ENCODE measurements around the gene ANO2. TPM values are rescaled to one million over a fixed set of nuclear protein-coding genes. Genes with fewer than 3 reads are reported as not detected.

Gene ANO2
- total and polyA plus RNA-seq, 2 donors (not counting 3 experiments of a cell fraction or from before 2014, with no cell fraction given), result 15.4 to 65.0 TPM

GRCh38 chr12:5523396-5524115 is 421.5 kb downstream of the ANO2 start:
- Histone ChIP-seq H3K9me1 (replicated peaks; ENCODE audit: control insufficient read depth, extremely low read depth, insufficient read depth, low read length) (no peaks in the 10 kb centered on the region), H3K36me3 (ENCODE audit: control insufficient read depth in 2 of 2, extremely low read depth in 1 of 2, insufficient read depth in 2 of 2, low read length in 2 of 2) (no peaks in the 10 kb centered on the region), H3K9ac (replicated peaks; ENCODE audit: extremely low read depth, insufficient read depth, low read length) (no peak overlapping the region), H3K27me3 (ENCODE audit: control insufficient read depth in 2 of 2, insufficient read depth in 2 of 2, low read length in 2 of 2) (peaks cover 2 to 5% of the 10 kb centered on the region in 2 experiments), H3K4me1 (ENCODE audit: control insufficient read depth, extremely low read depth, insufficient read depth, low read length) (no peaks in the 10 kb centered on the region), H3K27ac (ENCODE audit: insufficient read depth, low read depth, low read length) (no peak overlapping the region), H3K4me2 (ENCODE audit: insufficient read depth, low read length) (no peak overlapping the region), H3K79me2 (ENCODE audit: control insufficient read depth, insufficient read depth, low read length) (no peaks in the 10 kb centered on the region), H3K4me3 (replicated peaks in 1 of 3; ENCODE audit: insufficient read depth in 1 of 3, low read depth in 1 of 3, low read length in 3 of 3) (no peak overlapping the region), H4K20me1 (replicated peaks; ENCODE audit: control insufficient read depth, extremely low read depth, insufficient read depth, low read length) (no peaks in the 10 kb centered on the region), H2AFZ (ENCODE audit: low read depth, low read length) (no peak overlapping the region), H3K9me3 (replicated peaks; ENCODE audit: control insufficient read depth, insufficient read depth, low read length) (no peaks in the 10 kb centered on the region)
- TF ChIP-seq FOS (IDR thresholded peaks at IDR 0.05; ENCODE audit: borderline replicate concordance, insufficient read depth, low read length), result no peak
- TF ChIP-seq MYC (IDR thresholded peaks at IDR 0.05; ENCODE audit: low read depth, low read length), result no peak
- no peak for TF ChIP-seq POLR2A (IDR thresholded peaks at IDR 0.05; ENCODE audit: low read depth, low read length)
- no peak for TF ChIP-seq POLR2AphosphoS5 (IDR thresholded peaks at IDR 0.05; ENCODE audit: insufficient read depth, low read depth, low read length)
- no peak for TF ChIP-seq EZH2 (IDR thresholded peaks at IDR 0.05; ENCODE audit: borderline replicate concordance, low read depth, low read length, severe bottlenecking)
- no peak for TF ChIP-seq JUN (IDR thresholded peaks at IDR 0.05; ENCODE audit: borderline replicate concordance, insufficient read depth, insufficient read length, low read depth)
- TF ChIP-seq MAX (IDR thresholded peaks at IDR 0.05; ENCODE audit: insufficient read depth, insufficient read length), result no peak
- TF ChIP-seq CTCF (IDR thresholded peaks at IDR 0.05; ENCODE audit: extremely low read depth in 1 of 2, insufficient read depth in 1 of 2, low read depth in 1 of 2, low read length in 2 of 2), result no peak
- TF ChIP-seq GATA2 (IDR thresholded peaks at IDR 0.05; ENCODE audit: insufficient read depth, insufficient read length, low read depth, low read length), result no peak
- dilution Hi-C loops (cut with MboI; ENCODE audit: extremely low pct_ligation_motif_present, low sequenced_read_pairs) (no loop called here), intact Hi-C loops (cut with micrococcal nuclease) (no loop called here)
- DNase-seq (ENCODE audit: low read depth, low spot score), result no peak
- no TSS peak for BruUV-seq (replicated peaks)
- CTCF ChIA-PET, result no interaction called here
- POLR2A ChIA-PET, result no interaction called here
- no peak for FAIRE-seq
